ENCODE results near the gene CHCHD4. TPM values are rescaled to one million over a fixed set of nuclear protein-coding genes. Genes with fewer than 3 reads are reported as not detected.

The CHCHD4 gene
- total RNA-seq, 1 donor from 2014 or later = 23.0 TPM

- DNase-seq (ENCODE audit: low spot score) = peak; percentile 60
- intact Hi-C loops (cut with DNase I) = no loop called here
Measured at GRCh38 chr3:14138878-14139655, 14.4 kb upstream of the CHCHD4 start.

DNA sequence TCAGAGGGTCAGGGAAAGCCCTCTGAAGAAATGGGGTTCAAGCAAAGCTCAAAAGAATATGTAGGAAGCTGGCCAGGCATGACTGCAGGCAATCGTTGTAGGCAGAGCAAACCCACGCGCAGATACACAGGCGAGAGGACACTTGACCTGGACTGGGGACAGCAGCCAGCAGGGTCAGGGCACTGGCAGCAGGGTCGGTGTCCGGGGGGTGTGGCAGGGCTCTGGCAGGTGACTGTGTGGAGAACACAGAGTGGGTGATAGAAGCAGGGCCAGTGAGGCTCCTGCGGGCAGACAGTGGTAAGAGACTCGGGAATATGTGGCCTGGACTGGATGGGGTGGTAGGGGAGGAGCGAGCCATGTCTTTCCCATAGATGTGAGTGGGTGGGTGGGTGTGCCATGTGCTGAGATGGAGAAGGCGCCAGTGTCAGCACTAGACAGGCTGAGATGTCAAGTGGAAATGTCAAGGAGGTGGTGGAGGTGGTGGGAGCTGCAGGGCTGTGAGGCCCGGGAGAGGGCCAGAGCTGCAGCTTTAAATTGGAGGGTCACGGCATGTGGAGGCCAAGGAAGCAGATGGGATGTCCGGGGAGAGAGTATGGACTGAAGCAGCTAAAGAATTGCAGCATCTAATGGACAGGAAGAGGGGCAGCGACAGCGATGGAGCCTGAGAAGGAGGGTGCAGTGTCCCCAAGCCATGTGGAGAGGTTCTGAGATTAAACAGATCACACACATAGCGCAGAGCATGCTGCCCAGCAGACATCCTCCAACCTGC is 13.6 kb upstream of the CHCHD4 start:
- intact Hi-C loops (cut with DNase I) = no loop called here
- peak; percentile 67 for DNase-seq (ENCODE audit: low spot score)

DNA sequence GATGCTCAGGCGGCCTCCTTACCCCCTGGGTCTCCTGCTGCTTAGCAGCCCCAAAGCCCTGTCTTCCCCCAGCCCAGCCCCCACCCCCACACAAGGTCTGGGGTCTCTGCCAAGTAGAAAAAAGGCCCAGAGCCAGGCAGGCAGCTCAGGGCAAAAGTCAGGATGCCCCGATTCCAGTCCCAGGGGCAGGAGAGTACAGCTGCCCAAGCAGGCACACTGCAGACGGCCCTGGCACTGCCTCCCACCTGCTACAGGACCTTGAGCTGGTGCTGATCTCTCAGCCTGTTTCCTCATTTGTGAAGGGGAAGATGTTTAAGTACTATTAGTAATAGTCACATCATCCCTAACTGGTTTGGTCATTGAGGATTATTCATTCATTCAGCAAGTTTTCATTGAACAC is 12.8 kb upstream of the CHCHD4 start:
- intact Hi-C loops (cut with DNase I) = no loop called here
- peak; percentile 74 for DNase-seq (ENCODE audit: low spot score)

- DNase-seq (ENCODE audit: low spot score) = peak; percentile 82
- intact Hi-C loops (cut with DNase I) = no loop called here
Measured at GRCh38 chr3:14137004-14137403, 12.3 kb upstream of the CHCHD4 start.

- peak; percentile 59 for DNase-seq (ENCODE audit: low spot score)
- intact Hi-C loops (cut with DNase I) = no loop called here
Measured at GRCh38 chr3:14135581-14135980, 10.9 kb upstream of the CHCHD4 start.

DNA sequence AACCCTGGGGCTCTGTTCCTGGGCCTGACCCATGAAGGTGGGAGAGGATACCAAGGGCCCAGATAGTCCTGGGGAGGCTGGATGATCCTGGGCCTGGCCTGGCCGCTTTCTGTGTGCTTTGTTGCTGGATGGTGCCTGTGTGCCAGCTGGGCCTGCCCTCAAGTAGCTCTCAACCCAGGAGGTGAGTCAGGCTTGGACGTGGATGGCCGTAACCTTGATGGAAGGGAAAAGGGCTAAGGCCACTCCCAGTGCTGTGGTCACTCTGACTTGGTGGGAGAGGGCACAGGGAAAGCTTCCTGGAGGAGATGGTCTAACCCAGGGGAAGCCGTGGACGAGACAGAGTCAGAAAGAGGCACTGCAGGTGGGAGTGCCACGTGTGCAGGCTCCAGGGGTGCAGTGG is 9.6 kb upstream of the CHCHD4 start:
- DNase-seq (ENCODE audit: low spot score) = peak; percentile 70
- intact Hi-C loops (cut with DNase I) = no loop called here

GRCh38 chr3:14133876-14134275 is 9.2 kb upstream of the CHCHD4 start:
- intact Hi-C loops (cut with DNase I) = no loop called here
- peak; percentile 55 for DNase-seq (ENCODE audit: low spot score)

DNA sequence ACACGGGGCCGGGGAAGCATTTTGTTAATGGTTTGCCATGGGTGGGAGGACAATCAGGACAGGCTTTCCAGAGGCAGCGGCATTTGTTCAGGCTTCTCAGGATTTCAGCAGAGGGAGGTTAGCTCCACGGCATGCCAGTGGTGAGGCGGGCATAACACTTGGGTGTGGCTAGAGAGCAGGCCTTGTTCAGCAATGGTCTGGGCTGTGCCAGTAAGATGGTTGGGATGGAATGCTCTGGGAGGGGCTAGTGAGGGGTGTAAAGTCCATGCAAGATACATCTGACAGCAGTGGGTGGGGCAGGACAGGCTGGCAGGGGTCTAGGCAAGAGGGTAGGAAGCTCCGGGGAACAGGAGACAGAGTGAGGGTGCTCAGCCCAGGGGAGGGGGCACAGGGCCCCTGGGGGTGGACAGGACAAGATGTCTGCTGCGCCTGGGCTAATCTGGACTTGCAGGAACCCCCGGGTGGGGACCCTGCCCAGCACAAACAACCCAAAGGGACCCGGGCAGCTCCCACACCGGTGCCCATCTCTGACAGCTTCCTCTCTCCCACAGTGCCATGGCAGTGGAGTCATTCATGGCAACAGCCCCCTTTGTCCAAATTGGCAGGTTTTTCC is 8.6 kb upstream of the CHCHD4 start:
- DNase-seq (ENCODE audit: low spot score) = peak; percentile 59
- intact Hi-C loops (cut with DNase I) = no loop called here

- no peak for DNase-seq (ENCODE audit: low spot score)
- intact Hi-C loops (cut with DNase I) = no loop called here
Measured at GRCh38 chr3:14132689-14133088, 8.0 kb upstream of the CHCHD4 start.

- peak; percentile 63 for DNase-seq (ENCODE audit: low spot score)
- intact Hi-C loops (cut with DNase I) = no loop called here
Measured at GRCh38 chr3:14132120-14132519, 7.5 kb upstream of the CHCHD4 start.

DNA sequence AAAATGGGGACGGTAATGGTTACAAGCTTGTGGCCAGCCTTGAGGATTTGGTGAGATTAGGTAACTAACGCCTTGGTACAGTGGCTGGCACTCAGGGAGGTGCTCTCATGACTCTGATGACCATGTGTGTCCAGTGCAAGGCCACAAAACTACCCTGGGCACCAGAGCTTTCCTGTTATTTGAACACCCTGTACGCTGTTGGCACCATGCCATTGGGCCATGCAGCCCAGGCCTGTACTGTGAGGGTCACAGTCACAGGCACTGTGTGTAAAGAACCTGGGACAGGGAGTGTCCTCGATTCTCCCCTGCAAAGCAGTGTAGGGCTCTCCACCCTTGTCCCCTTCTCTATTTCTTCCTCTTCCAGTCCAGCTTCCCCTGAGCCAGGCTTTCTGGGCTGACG is 6.5 kb upstream of the CHCHD4 start:
- peak; percentile 39 for DNase-seq (ENCODE audit: low spot score)

DNA sequence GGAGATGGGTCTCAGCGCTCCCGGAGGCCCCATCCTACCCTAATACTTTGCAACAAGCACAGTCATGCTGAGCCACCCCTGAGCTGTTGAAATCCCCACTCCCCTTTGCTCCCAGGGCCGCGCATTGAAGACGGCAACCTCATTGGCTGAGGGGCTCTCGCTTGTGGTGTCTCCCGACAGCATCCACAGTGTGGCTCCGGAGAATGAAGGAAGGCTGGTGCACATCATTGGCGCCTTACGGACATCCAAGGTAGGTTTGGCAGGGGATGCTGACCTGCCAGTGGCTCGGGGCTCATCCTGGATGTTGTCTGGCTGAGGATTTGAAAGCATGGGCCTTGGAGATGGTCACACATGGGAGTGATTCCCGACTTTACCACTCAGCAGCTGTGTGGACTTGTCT is 6.0 kb upstream of the CHCHD4 start:
- DNase-seq (ENCODE audit: low spot score) = peak; percentile 44
- intact Hi-C loops (cut with DNase I) = no loop called here

More for the DNA sequence above, 6.5 kb upstream of the CHCHD4 start:
- intact Hi-C loops (cut with DNase I) = no loop called here

DNA sequence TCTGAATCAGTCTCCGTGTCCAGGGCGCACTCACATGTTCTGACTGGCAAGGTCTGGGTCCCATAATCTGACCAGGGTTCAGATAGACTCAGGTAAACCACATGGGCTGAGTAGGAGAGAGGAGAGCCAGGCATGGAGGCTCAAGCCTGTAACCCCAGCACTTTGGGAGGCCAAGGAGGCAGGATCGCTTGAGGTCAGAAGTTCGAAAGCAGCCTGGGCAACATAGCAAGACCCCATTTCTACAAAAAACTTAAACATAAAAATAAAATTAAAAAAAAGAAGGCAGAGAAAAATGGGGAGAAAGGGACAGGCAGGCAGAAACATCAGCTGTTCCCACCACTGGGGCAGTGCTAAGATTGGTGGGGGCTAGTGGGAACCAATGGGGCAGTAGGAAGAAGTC is 5.6 kb upstream of the CHCHD4 start:
- peak; percentile 27 for DNase-seq (ENCODE audit: low spot score)
- intact Hi-C loops (cut with DNase I) = no loop called here

DNA sequence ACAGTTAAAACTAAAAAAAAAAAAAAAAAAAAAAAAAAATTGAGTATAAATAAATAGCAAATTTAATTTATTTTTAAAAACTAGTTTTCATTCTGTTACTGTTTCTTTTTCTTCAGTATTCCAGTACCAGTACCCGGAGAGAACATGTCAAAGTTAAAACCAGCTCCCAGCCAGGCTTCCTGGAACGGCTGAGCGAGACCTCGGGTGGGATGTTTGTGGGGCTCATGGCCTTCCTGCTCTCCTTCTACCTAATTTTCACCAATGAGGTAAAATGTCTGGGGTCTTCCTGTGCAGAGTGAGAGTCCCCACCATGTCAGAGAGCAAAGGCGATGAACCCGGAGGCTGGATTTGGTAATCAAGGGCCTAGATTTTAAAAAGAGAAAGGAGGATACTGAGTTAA is 4.6 kb upstream of the CHCHD4 start:
- DNase-seq (ENCODE audit: low spot score) = no peak
- intact Hi-C loops (cut with DNase I) = loop anchor here (5.0 to 10.0 kb wide), 2 partner anchors 474 to 523 kb away; partner anchors contain the start of gene CCDC174

DNA sequence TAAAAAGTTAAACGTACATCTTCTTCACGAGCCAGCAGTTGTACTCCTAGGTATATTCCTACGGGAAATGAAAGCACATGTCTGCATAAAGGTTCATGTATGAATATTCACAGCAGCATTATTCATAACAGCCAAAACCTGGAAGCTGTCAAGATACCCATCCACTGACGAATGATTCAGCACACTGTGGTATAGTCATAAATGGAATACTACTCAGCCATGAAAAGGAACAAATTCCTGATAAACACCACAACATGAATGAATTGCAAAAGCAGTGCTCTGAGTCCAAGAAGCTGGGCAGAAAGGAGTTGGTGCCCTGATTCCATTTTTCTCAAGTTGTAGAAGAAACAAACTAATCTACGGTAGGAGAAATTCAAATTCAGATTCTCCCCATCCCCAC is 4.1 kb upstream of the CHCHD4 start:
- intact Hi-C loops (cut with DNase I) = loop anchor here (5.0 to 10.0 kb wide), 2 partner anchors 474 to 524 kb away; partner anchors contain the start of gene CCDC174
- DNase-seq (ENCODE audit: low spot score) = no peak

- DNase-seq (ENCODE audit: low spot score) = peak; percentile 49
- intact Hi-C loops (cut with DNase I) = loop anchor here (5.0 to 10.0 kb wide), 2 partner anchors 473 to 525 kb away; partner anchors contain the start of gene CCDC174
Measured at GRCh38 chr3:14127516-14128161, 3.0 kb upstream of the CHCHD4 start.

DNA sequence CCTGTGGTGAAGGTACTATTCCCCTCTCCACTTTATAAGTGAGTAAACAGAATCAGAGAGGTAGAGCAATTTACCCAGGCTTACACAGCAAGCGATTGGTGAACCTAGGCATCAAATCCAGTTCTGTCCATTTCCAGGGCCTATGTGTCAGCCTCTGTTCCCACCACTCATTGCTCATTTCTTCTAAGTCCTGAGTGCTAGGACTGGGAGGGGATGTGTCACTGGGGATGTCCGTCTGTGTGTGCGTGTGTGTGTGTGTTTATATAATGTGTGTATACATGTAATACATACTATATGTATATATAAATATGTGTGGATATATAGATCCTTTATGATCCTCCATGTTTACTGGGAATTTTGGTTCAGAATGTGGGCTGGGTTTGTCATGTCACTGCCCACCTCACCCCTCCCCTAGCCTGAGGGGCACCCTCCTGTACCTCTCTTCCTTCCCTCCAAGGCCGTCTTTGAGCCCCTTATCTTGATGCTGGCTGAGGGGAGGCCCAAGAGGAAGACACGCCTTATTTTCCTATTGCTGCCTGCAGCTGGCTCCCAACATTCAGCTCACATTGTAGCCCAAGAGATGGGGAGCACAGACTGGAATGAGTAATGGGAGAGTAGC is 2.3 kb upstream of the CHCHD4 start:
- intact Hi-C loops (cut with DNase I) = loop anchor here (5.0 to 10.0 kb wide), 2 partner anchors 472 to 525 kb away; partner anchors contain the start of gene CCDC174
- DNase-seq (ENCODE audit: low spot score) = no peak

DNA sequence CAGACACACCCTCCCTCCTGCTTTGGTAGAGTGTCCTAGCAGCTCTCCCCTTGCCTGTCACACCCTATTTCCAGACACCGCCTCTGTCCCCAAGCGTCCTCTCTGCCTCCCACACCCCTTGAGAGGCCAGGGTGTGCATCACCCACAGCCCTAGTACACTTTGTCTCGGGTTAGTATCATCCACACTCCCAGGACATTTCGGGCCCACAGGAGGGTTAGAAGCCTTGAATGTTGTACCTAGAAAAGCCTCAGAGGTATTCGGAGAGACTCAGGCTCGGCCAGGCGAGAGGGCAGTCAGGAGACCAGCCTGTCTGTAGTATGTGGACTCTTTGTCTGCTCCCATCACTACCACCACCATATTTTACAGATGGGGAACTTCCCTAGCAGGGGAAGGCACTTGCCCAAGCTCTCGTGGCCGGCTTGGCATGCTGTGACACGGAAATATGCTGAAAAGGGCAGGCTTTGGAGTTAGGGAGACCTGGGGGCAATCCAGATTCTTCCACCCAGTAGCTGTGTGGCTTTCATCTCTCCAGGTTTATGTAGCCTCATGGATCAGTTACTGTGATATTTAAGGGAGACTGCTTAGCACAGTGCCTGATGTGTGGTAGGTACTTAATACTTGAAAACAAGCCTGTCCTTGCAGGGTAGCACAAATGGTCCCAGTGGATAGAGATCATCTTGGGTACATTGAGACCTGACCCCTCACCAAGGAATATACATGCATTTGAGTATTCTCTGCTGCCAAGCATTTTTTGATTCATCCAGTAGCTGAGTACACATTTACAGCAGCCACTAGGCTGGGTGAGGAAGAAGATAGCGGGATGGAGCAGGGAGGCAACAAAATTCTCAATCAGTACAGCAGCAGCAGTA is 1.6 kb upstream of the CHCHD4 start:
- intact Hi-C loops (cut with DNase I) = loop anchor here (5.0 to 10.0 kb wide), 2 partner anchors 471 to 526 kb away; partner anchors contain the start of gene CCDC174
- DNase-seq (ENCODE audit: low spot score) = peak; percentile 79

All from cardiac septum (tissue), 1 donor.